Measurements from ENCODE around the gene SEC16A. TPM values are rescaled to one million over a fixed set of nuclear protein-coding genes. Genes with fewer than 3 reads are reported as not detected.
"Not testable (repeated sequence)": the region's sequence is repeated elsewhere in the genome, so short reads cannot be mapped to it uniquely, and the experiment has no call there.

Gene SEC16A
- total and polyA plus RNA-seq, 5 donors from 2014 or later, result 17.7 to 74.4 (median 21.3) TPM

GRCh38 chr9:136426787-136427186 lies 56.1 kb downstream of the SEC16A start:
- no peaks in the 10 kb centered on the region for H3K4me1 Mint-ChIP-seq
- Histone ChIP-seq H3K4me3 (ENCODE audit: low read depth, low read length) (no peak overlapping the region), H3K27ac (ENCODE audit: insufficient read depth, low read length, poor library complexity, severe bottlenecking) (no peak overlapping the region), H3K27me3 (ENCODE audit: control insufficient read depth, insufficient read depth, low read length) (no peaks in the 10 kb centered on the region), H3K9me3 (ENCODE audit: control insufficient read depth in 2 of 2, low read length in 2 of 2) (no peaks in the 10 kb centered on the region), H3K36me3 (ENCODE audit: control insufficient read depth, insufficient read depth, low read length) (peaks cover 39% of the 10 kb centered on the region), H3K4me1 (ENCODE audit: control insufficient read depth, insufficient read depth, low read length, poor library complexity, severe bottlenecking) (no peaks in the 10 kb centered on the region)
- ATAC-seq (ENCODE audit: low read depth in 2 of 2), result no peak
- H3K27ac Mint-ChIP-seq, result no peak overlapping the region
- H3K4me3 Mint-ChIP-seq, result no peak overlapping the region
- no peak for DNase-seq
- no peaks in the 10 kb centered on the region for H3K9me3 Mint-ChIP-seq
- peaks cover 2% of the 10 kb centered on the region for H3K36me3 Mint-ChIP-seq
- no peaks in the 10 kb centered on the region for H3K27me3 Mint-ChIP-seq

- H3K4me1 ChIP-seq (ENCODE audit: control insufficient read depth, insufficient read depth, low read length, poor library complexity, severe bottlenecking); H3K4me1 Mint-ChIP-seq; DNase-seq; ATAC-seq (ENCODE audit: low read depth in 2 of 2); H3K36me3 Mint-ChIP-seq; H3K9me3 ChIP-seq (ENCODE audit: control insufficient read depth in 2 of 2, low read length in 2 of 2); H3K27ac ChIP-seq (ENCODE audit: insufficient read depth, low read length, poor library complexity, severe bottlenecking); H3K4me3 ChIP-seq (ENCODE audit: low read depth, low read length); H3K4me3 Mint-ChIP-seq; H3K9me3 Mint-ChIP-seq; H3K27me3 Mint-ChIP-seq; H3K27me3 ChIP-seq (ENCODE audit: control insufficient read depth, insufficient read depth, low read length): not testable (repeated sequence)
- peak overlapping the region in 1 of 3 donors; percentile 66 for H3K27ac Mint-ChIP-seq
- peaks cover 43% of the 10 kb centered on the region for H3K36me3 ChIP-seq (ENCODE audit: control insufficient read depth, insufficient read depth, low read length)
Observed at GRCh38 chr9:136425367-136425766, 57.5 kb downstream of the SEC16A start.

GRCh38 chr9:136424750-136425362 lies 58.0 kb downstream of the SEC16A start:
- Histone ChIP-seq H3K27ac (ENCODE audit: insufficient read depth, low read length, poor library complexity, severe bottlenecking) (no peak overlapping the region), H3K4me3 (ENCODE audit: low read depth, low read length) (no peak overlapping the region), H3K27me3 (ENCODE audit: control insufficient read depth, insufficient read depth, low read length) (no peaks in the 10 kb centered on the region), H3K9me3 (ENCODE audit: control insufficient read depth in 2 of 2, low read length in 2 of 2) (no peaks in the 10 kb centered on the region), H3K4me1 (ENCODE audit: control insufficient read depth, insufficient read depth, low read length, poor library complexity, severe bottlenecking) (no peaks in the 10 kb centered on the region), H3K36me3 (ENCODE audit: control insufficient read depth, insufficient read depth, low read length) (peaks cover 39% of the 10 kb centered on the region)
- peak overlapping the region in 1 of 3 donors; percentile 66 for H3K27ac Mint-ChIP-seq
- H3K36me3 Mint-ChIP-seq, result peaks cover 2% of the 10 kb centered on the region
- no peaks in the 10 kb centered on the region for H3K4me1 Mint-ChIP-seq
- no peaks in the 10 kb centered on the region for H3K9me3 Mint-ChIP-seq
- no peak for ATAC-seq (ENCODE audit: low read depth in 2 of 2)
- H3K4me3 Mint-ChIP-seq, result no peak overlapping the region
- no peaks in the 10 kb centered on the region for H3K27me3 Mint-ChIP-seq
- no peak for DNase-seq

GRCh38 chr9:136423432-136424146 lies 59.3 kb downstream of the SEC16A start:
- no peaks in the 10 kb centered on the region for H3K9me3 ChIP-seq (ENCODE audit: control insufficient read depth in 2 of 2, low read length in 2 of 2)
- H3K4me3 Mint-ChIP-seq, result no peak overlapping the region
- DNase-seq, result no peak

GRCh38 chr9:136422876-136423275 lies 60.0 kb downstream of the SEC16A start:
- H3K4me1 Mint-ChIP-seq, result no peaks in the 10 kb centered on the region
- peaks cover 7% of the 10 kb centered on the region for H3K36me3 Mint-ChIP-seq
- H3K27ac Mint-ChIP-seq, result no peak overlapping the region
- DNase-seq (no peak), ATAC-seq (ENCODE audit: low read depth in 2 of 2) (no peak)
- Histone ChIP-seq H3K4me3 (ENCODE audit: low read depth, low read length) (no peak overlapping the region), H3K9me3 (ENCODE audit: control insufficient read depth in 2 of 2, low read length in 2 of 2) (no peaks in the 10 kb centered on the region), H3K27me3 (ENCODE audit: control insufficient read depth, insufficient read depth, low read length) (no peaks in the 10 kb centered on the region), H3K36me3 (ENCODE audit: control insufficient read depth, insufficient read depth, low read length) (peaks cover 55% of the 10 kb centered on the region), H3K27ac (ENCODE audit: insufficient read depth, low read length, poor library complexity, severe bottlenecking) (no peak overlapping the region), H3K4me1 (ENCODE audit: control insufficient read depth, insufficient read depth, low read length, poor library complexity, severe bottlenecking) (no peaks in the 10 kb centered on the region)
- H3K4me3 Mint-ChIP-seq, result no peak overlapping the region
- no peaks in the 10 kb centered on the region for H3K27me3 Mint-ChIP-seq
- H3K9me3 Mint-ChIP-seq, result no peaks in the 10 kb centered on the region

More at GRCh38 chr9:136423432-136424146, 59.3 kb downstream of the SEC16A start:
- Histone ChIP-seq H3K4me3 (ENCODE audit: low read depth, low read length) (no peak overlapping the region), H3K27me3 (ENCODE audit: control insufficient read depth, insufficient read depth, low read length) (no peaks in the 10 kb centered on the region), H3K36me3 (ENCODE audit: control insufficient read depth, insufficient read depth, low read length) (peaks cover 48% of the 10 kb centered on the region), H3K27ac (ENCODE audit: insufficient read depth, low read length, poor library complexity, severe bottlenecking) (no peak overlapping the region), H3K4me1 (ENCODE audit: control insufficient read depth, insufficient read depth, low read length, poor library complexity, severe bottlenecking) (no peaks in the 10 kb centered on the region)
- Mint-ChIP-seq H3K27ac (no peak overlapping the region), H3K36me3 (peaks cover 5% of the 10 kb centered on the region), H3K9me3 (no peaks in the 10 kb centered on the region), H3K4me1 (no peaks in the 10 kb centered on the region), H3K27me3 (no peaks in the 10 kb centered on the region)
- no peak for ATAC-seq (ENCODE audit: low read depth in 2 of 2)

- no peak overlapping the region for H3K4me3 Mint-ChIP-seq
- H3K4me1 Mint-ChIP-seq, result no peaks in the 10 kb centered on the region
- Histone ChIP-seq H3K9me3 (ENCODE audit: control insufficient read depth in 2 of 2, low read length in 2 of 2) (no peaks in the 10 kb centered on the region), H3K36me3 (ENCODE audit: control insufficient read depth, insufficient read depth, low read length) (peaks cover 63% of the 10 kb centered on the region), H3K4me3 (ENCODE audit: low read depth, low read length) (no peak overlapping the region), H3K4me1 (ENCODE audit: control insufficient read depth, insufficient read depth, low read length, poor library complexity, severe bottlenecking) (no peaks in the 10 kb centered on the region), H3K27me3 (ENCODE audit: control insufficient read depth, insufficient read depth, low read length) (no peaks in the 10 kb centered on the region), H3K27ac (ENCODE audit: insufficient read depth, low read length, poor library complexity, severe bottlenecking) (no peak overlapping the region)
- no peaks in the 10 kb centered on the region for H3K27me3 Mint-ChIP-seq
- H3K9me3 Mint-ChIP-seq, result no peaks in the 10 kb centered on the region
- no peak overlapping the region for H3K27ac Mint-ChIP-seq
- ATAC-seq (ENCODE audit: low read depth in 2 of 2), result no peak
- peaks cover 10% of the 10 kb centered on the region for H3K36me3 Mint-ChIP-seq
- no peak for DNase-seq
Observed at GRCh38 chr9:136421791-136422190, 61.0 kb downstream of the SEC16A start.

- DNase-seq (no peak), ATAC-seq (ENCODE audit: low read depth in 2 of 2) (no peak)
- Histone ChIP-seq H3K4me1 (ENCODE audit: control insufficient read depth, insufficient read depth, low read length, poor library complexity, severe bottlenecking) (no peaks in the 10 kb centered on the region), H3K4me3 (ENCODE audit: low read depth, low read length) (no peak overlapping the region), H3K27ac (ENCODE audit: insufficient read depth, low read length, poor library complexity, severe bottlenecking) (no peak overlapping the region), H3K27me3 (ENCODE audit: control insufficient read depth, insufficient read depth, low read length) (no peaks in the 10 kb centered on the region), H3K36me3 (ENCODE audit: control insufficient read depth, insufficient read depth, low read length) (peaks cover 83% of the 10 kb centered on the region), H3K9me3 (ENCODE audit: control insufficient read depth in 2 of 2, low read length in 2 of 2) (no peaks in the 10 kb centered on the region)
- peak overlapping the region in 1 of 3 donors; percentile 43 for H3K27ac Mint-ChIP-seq
- no peaks in the 10 kb centered on the region for H3K27me3 Mint-ChIP-seq
- H3K4me3 Mint-ChIP-seq, result no peak overlapping the region
- H3K4me1 Mint-ChIP-seq, result no peaks in the 10 kb centered on the region
- H3K9me3 Mint-ChIP-seq, result no peaks in the 10 kb centered on the region
- peaks cover 18% of the 10 kb centered on the region for H3K36me3 Mint-ChIP-seq
Observed at GRCh38 chr9:136419092-136419420, 63.8 kb downstream of the SEC16A start.

Measured in CD4-positive, CD25-positive, alpha-beta regulatory T cell (primary cell).